Stimulated activated CD8-positive, alpha-beta memory T cell treated with anti-CD3 and anti-CD28 coated beads, Interleukin-7, amount 100 ng/mL, for 24 hours (primary cell): Measurements from ENCODE around the gene TYMP.
"Not testable (repeated sequence)": the region's sequence is repeated elsewhere in the genome, so short reads cannot be mapped to it uniquely, and the experiment has no call there.

ENCODE experiments used
- DNase-seq: peaks from one replicate; pipeline ENCODE4 v3.0.0-alpha.2; 2020; ENCODE audit warnings: low read depth

Gene TYMP

DNA sequence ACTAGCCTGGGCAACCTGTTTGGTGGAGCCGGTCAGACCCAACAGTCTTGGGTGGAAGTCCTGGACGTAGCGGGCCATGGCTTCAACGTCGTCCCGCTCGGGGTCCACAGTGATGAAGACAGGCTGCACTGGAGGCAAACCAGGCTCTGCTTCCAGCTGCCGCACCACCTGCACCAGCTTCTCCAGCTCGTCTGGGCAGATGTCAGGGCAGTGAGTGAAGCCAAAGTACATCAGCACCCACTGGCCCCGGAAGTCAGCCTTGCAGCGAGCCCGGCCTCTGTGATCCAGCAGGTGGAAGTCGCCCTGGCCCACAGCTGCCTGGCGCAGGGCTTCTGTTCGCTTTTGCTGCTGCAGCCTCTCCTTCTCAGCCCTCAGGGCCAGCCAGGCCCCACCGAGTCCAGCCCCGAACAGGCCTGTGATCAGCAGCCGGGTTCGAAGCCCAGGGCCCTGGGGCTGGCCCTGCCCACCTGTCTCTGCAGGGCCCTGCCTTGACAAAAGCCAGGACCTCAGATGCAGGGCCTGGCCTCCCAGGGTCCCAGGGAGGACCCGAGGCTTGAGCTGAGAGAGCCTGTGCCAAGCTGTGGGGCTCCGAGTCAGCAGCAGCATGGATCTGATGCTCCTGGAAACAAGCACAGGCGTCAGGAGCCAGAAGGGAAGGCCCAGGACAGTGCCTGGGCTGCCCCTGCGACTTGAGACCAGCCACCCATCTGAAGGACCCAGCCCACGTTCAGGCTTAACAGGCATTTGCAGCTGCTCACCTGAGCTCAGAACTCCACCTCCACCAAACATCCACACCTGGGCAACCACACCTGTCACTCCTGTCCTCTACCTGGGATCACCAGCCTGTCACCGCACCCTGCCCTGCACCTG, 5.8 kb downstream of the TYMP start:
- DNase-seq = no peak

DNA sequence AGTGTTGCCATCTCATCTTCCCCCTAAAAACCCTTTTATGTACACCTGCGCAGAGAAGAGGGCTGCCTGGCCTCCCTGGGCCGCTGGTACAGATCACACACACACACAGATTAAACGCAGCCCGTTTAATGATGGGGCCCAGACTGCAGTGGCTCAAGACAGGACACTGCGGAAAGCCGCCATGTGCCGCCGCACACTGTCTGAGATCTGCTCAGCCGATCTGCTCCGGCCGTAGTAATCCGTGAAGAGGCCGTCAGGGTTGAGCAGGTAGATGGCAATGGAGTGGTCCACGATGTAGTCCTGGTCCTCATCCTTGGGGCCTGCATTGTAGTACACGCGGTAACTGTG, 6.4 kb downstream of the TYMP start:
- DNase-seq = no peak

DNA sequence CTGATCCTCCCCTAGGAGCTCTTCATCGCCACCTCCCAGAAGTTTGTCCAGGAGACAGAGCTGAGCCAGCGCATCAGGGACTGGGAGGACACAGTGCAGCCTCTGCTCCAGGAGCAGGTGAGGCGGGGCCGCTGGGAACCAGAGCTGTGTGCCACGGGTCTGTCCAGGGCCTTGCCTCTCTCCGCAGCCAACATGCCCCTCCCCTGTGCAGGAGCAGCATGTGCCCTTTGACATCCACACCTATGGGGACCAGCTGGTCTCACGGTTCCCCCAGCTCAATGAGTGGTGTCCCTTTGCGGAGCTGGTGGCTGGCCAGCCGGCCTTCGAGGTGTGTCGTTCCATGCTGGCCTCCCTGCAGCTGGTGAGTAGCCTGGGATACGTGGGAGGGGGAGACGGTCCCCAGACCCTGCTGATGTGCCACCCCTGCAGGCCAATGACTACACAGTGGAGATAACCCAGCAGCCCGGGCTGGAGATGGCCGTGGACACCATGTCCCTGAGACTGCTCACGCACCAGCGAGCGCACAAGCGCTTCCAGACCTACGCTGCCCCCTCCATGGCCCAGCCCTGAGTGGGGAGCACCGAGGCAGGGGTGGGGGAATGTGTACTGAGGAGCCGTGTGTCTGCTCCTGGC, 6.9 kb downstream of the TYMP start:
- no peak for DNase-seq

DNA sequence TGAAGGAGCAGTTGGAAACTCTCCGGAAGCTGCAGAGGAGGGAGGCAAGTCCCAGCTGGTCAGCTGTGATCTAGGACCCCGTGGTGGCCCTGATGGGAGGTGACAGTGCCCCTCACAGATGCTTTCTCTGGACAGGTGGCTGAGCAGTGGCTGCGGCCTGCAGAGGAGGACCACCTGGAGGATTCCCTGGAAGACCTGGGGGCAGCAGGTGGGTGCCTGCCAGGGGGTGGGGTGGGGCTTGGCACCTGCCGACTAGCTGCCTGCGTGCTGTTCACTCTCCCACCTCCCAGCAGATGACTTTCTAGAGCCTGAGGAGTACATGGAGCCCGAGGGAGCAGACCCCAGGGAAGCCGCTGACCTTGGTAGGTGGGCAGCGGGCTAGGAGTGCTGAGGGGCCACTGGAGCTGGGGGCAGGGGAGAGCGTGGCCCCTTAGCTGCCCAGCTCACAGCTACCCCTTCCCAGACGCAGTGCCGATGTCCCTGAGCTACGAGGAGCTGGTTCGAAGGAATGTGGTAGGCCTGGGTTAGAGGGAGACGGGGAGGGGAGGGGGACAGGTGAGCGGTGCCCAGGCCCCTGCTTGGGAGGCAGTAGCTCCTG, 7.5 kb downstream of the TYMP start:
- no peak for DNase-seq

DNA sequence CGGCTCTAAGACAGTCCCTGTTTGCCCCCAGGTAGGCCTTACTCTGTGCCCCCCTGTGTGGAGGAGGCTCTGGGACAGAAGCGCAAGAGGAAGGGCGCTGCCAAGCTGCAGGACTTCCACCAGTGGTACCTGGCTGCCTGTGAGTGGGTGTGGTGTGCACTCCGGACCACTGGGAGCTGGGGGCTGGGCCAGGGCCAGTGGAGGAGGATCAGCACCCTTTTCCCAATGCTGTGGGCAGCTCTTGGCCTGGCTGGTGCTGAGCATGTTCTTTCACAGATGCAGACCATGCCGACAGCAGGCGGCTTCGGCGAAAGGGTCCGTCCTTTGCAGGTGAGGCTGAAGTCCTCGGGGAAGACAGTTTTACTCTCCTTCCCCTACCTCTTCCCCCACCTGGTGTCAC, 8.1 kb downstream of the TYMP start:
- no peak for DNase-seq

DNA sequence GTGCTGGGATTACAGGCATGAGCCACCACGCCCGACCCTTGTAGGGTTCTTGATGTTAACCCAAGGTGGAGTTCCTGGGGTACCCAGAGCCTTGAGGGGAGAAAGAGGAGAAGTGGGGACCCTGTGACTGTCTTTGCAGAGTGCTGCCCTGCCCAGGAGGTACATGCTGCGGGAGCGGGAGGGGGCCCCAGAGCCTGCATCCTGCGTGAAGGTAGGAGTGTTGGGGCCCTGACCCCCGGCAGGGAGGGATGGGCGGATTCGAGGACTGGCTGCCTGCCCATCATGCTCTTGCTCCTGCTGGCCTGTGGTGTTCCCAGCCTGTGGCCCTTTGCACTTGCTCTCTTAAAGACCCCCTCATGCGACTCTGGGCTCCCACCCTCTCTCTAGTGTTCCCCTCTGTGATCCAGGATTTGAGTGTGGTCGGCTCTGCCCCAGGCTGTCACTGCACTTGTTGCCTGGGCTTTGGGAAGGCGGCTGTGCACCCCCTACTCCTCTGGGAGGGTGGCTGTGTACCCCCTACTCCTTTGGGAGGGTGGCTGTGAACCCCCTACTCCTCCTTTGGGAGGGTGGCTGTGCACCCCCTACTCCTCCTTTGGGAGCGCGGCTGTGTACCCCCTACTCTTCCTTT, 8.9 kb downstream of the TYMP start:
- no peak for DNase-seq

DNA sequence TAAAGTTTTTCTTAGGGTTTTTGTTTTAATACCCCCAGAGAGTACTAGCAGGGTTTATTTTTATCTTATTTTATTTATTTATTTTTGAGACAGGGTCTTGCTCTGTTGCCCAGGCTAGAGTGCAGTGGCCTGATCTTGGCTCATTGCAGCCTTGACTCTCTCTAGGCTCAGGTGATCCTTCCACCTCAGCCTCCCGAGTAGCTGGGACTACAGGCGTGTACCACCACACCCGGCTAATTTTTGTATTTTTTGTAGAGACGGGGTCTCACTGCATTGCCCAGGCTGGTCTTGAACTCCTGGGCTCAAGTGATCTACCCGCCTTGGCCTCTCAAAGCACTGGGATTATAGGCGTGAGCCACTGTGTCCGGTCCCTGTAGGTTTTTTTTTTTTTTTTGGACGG, 9.6 kb downstream of the TYMP start:
- DNase-seq = not testable (repeated sequence)

DNA sequence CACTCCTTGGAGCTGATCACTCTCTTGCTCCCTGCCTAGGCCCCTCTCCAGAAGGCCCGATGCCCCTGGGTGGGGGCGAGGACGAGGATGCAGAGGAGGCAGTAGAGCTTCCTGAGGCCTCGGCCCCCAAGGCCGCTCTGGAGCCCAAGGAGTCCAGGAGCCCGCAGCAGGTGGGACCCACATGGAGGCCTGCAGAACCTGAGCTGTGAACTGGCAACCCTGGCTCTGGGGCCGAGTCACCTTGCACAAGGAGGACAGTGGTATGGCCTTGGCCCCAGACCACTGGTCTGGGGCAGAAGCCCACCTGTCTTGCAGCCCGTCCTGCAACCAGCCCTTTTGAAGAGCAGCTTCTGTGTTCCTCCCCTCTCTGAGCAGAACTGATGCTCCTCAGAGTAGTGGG, 10.7 kb downstream of the TYMP start:
- DNase-seq = no peak

DNA sequence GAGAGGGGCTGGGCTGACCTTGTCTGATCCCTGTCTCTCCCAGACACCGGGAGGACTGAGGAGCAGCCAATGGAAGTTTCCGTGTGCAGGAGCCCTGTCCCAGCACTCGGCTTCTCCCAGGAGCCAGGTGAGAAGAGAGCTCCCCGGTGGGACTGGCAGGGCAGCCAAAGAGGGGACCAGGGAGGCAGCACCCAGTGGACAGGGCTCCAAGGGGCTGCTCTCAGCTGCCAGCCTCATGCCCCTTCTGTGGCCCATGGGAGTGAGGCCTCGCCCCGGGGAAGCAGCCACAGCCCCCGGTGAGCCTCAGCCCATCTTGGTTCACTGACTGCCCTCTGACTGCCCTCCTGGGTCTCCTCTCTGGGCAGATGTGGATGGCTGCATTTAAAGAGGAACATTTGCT, 11.2 kb downstream of the TYMP start:
- DNase-seq = no peak

DNA sequence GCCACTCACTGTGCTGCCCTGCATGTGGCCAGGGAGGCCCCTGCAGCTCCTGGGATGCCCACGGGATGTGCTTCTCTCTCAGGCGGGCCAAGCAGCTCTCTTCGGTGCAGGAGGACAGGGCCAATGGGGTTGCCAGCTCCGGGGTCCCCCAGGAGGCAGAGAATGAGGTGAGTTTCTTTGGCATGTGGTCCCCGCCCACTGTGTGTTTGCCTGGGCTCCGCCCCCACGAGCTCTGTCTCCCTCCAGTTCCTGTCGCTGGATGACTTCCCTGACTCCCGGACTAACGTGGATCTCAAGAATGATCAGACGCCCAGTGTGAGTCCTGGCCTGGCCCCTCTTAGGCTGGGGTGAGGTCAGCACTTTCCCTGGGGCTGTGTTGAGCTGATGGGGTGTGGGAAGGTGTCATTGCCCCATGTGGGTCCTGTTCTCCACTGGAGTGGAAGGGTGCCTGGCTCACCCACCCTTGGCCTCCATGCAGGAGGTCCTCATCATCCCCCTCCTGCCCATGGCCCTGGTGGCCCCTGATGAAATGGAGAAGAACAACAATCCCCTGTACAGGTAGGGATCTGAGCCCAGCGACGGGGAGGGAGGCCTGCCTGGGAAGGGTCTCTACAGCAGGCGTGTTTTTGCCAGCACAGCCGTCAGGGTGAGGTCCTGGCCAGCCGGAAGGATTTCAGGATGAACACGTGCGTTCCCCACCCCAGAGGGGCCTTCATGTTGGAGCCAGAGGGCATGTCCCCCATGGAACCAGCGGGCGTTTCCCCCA, 12.1 kb downstream of the TYMP start:
- DNase-seq = no peak

DNA sequence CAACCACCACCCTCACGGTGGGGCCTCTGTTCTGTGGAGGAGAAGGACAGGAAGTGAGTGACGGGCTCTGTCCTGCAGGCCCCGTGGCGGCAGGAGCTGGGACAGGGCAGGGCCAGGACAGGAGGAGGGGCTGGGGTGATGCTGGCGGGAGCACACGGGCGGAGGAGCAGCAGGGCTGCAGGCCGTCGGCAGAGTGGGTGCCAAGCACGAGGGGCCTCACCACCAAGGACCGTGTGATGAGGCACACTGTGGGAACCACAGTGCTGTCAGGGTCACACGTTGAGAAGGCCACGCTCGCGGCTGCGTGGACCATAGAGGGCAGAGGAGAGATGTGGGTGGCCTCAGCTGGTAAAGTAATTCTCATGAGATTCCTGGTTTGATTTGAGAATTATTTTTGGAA, 12.9 kb downstream of the TYMP start:
- DNase-seq = no peak

DNA sequence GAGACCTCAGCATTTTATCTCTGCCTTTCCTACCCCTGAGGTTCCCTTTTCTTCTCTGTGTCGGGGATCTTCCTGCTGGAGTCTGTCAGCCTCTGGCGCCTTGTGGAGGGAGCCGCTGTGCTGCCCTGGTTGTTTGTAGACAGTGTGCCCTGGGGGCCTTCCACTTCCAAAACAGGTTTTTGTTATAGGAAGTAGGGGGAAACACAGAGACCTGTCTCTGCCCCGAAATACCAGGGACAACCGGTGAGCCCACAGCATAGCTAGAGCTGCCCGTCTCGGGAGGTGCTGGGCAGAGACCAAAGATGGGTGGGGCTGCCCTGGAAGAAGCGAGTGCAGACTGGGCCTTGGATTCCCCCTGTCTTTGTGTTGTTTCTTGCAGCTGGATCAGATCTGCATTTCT, 13.7 kb downstream of the TYMP start:
- DNase-seq = no peak

DNA sequence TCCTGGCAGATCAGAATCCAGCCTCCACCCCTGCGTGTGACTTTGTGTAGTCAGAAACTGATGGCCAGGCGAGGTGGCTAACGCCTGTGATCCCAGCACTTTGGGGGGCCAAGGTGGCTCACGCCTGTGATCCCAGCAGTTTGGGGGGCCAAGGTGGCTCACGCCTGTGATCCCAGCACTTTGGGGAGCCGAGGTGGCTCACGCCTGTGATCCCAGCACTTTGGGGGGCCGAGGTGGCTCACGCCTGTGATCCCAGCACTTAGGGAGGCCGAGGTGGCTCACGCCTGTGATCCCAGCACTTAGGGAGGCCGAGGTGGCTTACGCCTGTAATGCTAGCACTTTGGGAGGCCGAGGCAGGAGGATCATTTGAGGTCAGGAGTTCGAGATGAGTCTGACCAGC, 16.6 kb downstream of the TYMP start:
- DNase-seq = no peak

DNA sequence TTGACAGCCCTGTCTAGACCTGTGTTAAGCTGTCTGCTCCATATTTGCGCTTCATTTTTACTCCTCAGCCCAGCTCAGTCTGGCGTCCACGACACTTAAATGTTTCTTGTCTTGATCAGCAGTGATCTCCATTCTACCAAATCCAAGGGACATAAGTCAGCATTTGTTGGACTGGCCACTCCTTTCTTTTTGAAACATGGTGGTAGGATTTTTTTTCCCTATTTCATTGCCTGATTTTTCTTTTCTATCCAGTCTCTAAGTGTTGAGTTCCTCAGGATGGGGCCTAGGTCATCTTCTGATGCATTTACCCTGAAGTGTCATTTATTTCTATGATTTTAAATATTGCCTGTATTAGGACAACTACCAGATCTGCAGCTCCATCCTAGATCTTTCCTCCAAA, 20.9 kb downstream of the TYMP start:
- DNase-seq = no peak

DNA sequence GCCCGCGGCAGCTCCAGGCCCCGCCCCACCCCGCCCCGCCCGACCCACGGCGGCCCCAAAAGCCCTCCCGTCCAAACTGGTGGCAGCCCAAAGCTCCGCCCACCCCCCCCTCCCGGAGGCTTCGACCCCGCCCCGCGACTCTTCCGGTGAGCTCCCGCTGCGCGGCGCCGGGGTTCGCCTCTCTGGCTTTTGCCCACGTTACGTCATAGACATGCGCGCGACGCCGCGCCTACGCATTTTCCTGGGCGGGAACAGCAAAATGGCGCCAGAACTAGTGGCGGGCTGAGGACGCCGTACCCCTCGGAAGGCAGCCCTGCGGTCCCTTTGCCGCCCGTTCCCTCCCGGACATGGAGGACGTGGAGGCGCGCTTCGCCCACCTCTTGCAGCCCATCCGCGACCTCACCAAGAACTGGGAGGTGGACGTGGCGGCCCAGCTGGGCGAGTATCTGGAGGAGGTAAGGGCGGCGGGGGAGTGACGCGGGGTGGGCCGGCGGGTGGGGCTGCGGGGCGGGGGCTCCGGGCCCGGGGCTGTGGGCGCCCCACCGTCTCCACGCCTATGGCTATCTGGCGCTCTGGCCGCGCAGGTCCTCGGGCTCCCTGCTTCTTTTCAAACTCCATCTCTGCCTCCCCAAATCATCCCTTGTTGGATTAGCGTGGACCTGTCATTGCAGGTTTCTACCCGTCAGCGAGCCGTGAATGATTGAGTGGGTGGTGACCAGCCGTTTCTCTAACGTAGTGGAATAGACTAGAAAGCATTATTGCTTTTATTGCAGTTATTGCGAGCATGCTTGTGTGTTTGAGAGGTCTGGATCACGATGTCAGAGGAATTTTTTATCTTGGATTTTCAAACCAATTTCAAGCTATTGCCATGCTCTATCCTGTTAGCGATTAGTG, 21.6 kb downstream of the TYMP start, which contains the start of gene NCAPH2:
NCAPH2 (plus strand) TSS at position 234 of the 894 bp plus-strand sequence; CDS start at position 348, 114 bp downstream.
- DNase-seq = peak; percentile 97

DNA sequence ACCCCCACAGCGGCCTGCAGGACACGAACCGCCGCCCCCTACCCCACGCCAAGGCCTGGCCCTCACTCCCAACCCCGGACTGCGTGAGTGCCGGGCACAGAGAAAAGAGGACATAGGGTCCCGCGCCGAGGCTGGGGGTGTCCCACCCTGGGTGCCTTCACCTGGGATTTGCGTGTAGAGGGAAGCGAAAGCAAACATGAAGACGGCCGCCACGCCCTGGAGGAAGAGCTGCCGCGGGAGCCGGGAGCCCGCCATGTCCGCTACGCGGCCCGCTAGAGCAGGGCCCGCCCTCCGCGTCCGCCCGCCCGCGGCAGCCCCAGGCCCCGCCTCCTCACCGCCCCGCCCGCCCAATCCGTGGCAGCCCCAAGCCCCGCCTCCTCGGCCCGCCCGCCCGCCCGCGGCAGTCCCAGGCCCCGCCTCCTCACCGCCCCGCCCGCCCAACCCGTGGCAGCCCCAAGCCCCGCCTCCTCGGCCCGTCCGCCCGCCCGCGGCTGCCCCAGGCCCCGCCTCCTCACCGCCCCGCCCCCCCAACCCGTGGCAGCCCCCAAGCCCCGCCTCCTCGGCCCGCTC, 22.3 kb downstream of the TYMP start, which contains the start of gene LMF2:
LMF2 (minus strand) TSS at position 282 of the 570 bp plus-strand sequence; CDS start at position 255, 27 bp downstream.
- peak; percentile 87 for DNase-seq

DNA sequence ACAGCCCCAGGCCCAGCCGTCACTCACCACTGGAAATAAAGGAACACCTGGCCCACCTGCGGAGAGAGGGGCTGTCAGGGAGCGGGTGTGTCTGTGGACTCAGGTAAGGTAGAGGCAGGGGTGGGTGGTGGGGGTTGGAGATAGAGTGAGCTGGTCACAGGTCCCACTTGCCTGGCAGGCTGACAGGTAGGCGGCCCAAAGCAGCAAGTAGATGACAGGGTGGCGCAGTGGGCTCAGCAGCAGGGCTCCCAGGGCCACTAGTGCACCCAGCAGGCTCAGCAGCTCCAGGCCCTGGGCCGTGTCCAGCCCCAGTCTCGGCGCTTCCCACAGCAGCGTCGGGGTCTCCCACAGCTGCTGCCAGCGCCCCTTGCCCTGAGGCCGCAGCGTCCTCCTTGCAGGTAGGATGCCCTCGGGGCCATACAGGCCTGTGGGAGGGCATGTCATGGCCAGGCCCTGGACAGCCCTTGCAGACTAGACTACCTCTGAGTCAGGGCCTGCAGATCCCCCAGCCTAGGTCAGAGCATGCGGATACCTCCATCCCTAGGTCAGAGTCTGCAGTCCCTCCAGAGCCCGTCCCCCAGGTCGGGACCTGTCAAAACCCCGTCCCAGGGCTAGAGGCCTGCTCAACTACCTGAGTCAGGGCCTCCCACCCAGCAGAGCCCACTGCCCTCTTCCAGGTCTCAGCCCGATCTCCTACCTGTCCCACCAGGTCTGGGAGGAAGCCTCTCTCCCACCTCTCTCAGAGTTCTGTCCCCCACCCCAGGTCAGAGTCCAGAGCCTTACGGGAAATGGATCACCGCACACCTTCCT, 23.0 kb downstream of the TYMP start:
- DNase-seq = no peak

DNA sequence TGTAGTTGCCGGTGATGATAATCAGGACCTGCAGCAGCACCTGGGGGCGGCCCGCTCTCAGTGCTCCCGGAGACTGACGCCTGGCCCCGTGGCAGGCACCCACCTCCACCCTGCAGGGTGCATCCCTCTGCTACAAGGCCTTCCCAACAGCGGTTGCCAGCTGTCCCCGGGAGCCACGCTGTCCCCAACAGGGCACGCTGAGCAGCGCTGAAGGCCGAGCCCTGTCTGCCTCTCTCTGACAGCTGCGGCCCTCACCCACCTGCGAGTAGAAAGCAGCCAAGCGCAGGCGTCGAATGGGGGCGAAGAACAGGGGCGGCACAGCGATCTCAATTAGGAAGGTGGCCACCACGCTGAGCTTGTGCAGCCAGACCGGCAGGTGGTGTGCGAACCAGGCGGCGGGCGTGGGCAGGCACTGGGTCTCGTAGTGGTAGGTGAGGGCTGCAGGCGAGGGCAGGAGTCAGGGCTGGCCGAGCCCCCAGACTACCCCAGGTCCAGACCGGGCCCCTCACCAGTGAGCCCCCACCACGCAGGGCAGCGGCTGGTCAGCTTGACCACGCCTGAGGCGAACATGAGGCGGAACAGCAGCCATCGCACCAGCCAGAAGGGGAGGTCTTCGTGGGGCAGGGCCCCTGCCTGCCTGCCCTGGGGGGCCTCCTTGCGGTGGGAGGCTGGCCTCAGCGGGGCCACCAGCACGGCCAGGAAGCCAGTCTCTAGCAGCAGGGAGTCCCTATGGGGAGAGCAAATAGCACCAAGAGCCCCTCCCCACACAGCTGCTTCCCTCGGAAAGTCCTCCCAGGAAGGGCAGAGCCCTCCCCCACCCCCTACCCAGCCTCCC, 23.8 kb downstream of the TYMP start:
- DNase-seq = no peak
